H1 (cell line): ENCODE measurements around the gene BLOC1S1. TPM values are rescaled to one million over a fixed set of nuclear protein-coding genes. Genes with fewer than 3 reads are reported as not detected.

Experiments
- CTCF ChIA-PET: fragments of 300-600 bp; sonication (Branson Sonifier 250); formaldehyde crosslinking; loops from one replicate; lab custom pipeline; 2021; ENCODE audit not compliant: partially characterized antibody; lab: Charles Lee
- POLR2A ChIA-PET: fragments of 300-600 bp; sonication (Branson Sonifier 250); formaldehyde crosslinking; loops from one replicate; lab custom pipeline; 2021; ENCODE audit warnings: inconsistent platforms; ENCODE audit not compliant: partially characterized antibody; lab: Charles Lee
- DNase-seq, 2 experiments: peaks; one replicate each; pipeline versions ENCODE4 v3.0.0 to v3.0.0-alpha.2; 2010 to 2022; ENCODE audit warnings: low spot score in 2 of 2, low read depth in 1 of 2, mixed read lengths in 1 of 2
- FAIRE-seq: peaks from 2 replicates; lab custom pipeline; 2011; peaks lifted over from hg19 to GRCh38; lab: Jason Lieb, UNC
- H2AFZ ChIP-seq: 2 replicates; pipeline ENCODE4 v1.8.1; 2012; ENCODE audit warnings: low read length, inconsistent platforms
- H2AK5ac ChIP-seq: 2 replicates; pipeline ENCODE4 v1.6.1; 2013; ENCODE audit warnings: low read depth, low read length
- H2BK120ac ChIP-seq: replicated peaks from 2 replicates; pipeline ENCODE3; 2013; ENCODE audit warnings: low read depth, low read length, inconsistent platforms
- H2BK12ac ChIP-seq: 2 replicates; pipeline ENCODE4 v1.6.1; 2013; ENCODE audit warnings: low read depth, low read length
- H2BK15ac ChIP-seq: 2 replicates; pipeline ENCODE4 v1.6.1; 2013; ENCODE audit warnings: low read length
- H2BK20ac ChIP-seq: 2 replicates; pipeline ENCODE4 v1.6.1; 2013; ENCODE audit warnings: low read length
- H2BK5ac ChIP-seq: 2 replicates; pipeline ENCODE4 v1.6.1; 2013; ENCODE audit warnings: low read depth, low read length
- H3K14ac ChIP-seq: 2 replicates; pipeline ENCODE4 v1.6.1; 2013; ENCODE audit warnings: inconsistent platforms; ENCODE audit not compliant: insufficient read length
- H3K18ac ChIP-seq: 2 replicates; pipeline ENCODE4 v1.6.1; 2013; ENCODE audit warnings: low read length; ENCODE audit errors: extremely low read depth
- H3K23ac ChIP-seq: 2 replicates; pipeline ENCODE4 v1.6.1; 2013; ENCODE audit warnings: inconsistent platforms; ENCODE audit not compliant: insufficient read length
- H3K23me2 ChIP-seq: 2 replicates; pipeline ENCODE4 v1.6.1; 2013; ENCODE audit warnings: low read depth, low read length
- H3K27ac ChIP-seq: 2 replicates; pipeline ENCODE4 v1.6.1; 2011; ENCODE audit warnings: low read depth, low read length, inconsistent platforms
- H3K27me3 ChIP-seq, 4 experiments: replicated peaks in 1 of 4; 1 replicate in 1 of 4; 2 replicates in 3 of 4; pipeline versions ENCODE4 v1.6.1 to v1.8.1; 2011 to 2013; ENCODE audit warnings: low read length in 3 of 4, mild to moderate bottlenecking in 3 of 4, inconsistent platforms in 2 of 4, mixed read lengths in 2 of 4, moderate library complexity in 1 of 4; ENCODE audit not compliant: control insufficient read depth in 3 of 4, insufficient read depth in 3 of 4; ENCODE audit errors: extremely low read depth in 1 of 4
- H3K36me3 ChIP-seq, 4 experiments: 2 replicates each; pipeline versions ENCODE4 v1.6.1 to v1.8.1; 2011 to 2013; ENCODE audit warnings: mild to moderate bottlenecking in 4 of 4, low read length in 3 of 4, moderate library complexity in 2 of 4, control low read depth in 1 of 4, inconsistent platforms in 1 of 4; ENCODE audit not compliant: insufficient read depth in 4 of 4, control insufficient read depth in 2 of 4
- H3K4ac ChIP-seq: replicated peaks from 2 replicates; pipeline ENCODE3; 2013; ENCODE audit warnings: low read length, low read depth, mixed read lengths, inconsistent platforms; ENCODE audit not compliant: insufficient read length
- H3K4me1 ChIP-seq, 4 experiments: replicated peaks in 1 of 4; 1 replicate in 1 of 4; 2 replicates in 3 of 4; pipeline versions ENCODE4 v1.6.1 to v1.8.1; 2011 to 2013; ENCODE audit warnings: low read length in 3 of 4, inconsistent platforms in 2 of 4, mixed read lengths in 1 of 4; ENCODE audit not compliant: insufficient read depth in 4 of 4, control insufficient read depth in 3 of 4
- H3K4me2 ChIP-seq, 2 experiments: 2 replicates each; pipeline versions ENCODE4 v1.6.1 to v1.8.1; 2011 to 2013; ENCODE audit warnings: low read depth in 2 of 2, low read length in 2 of 2, control low read depth in 1 of 2, inconsistent platforms in 1 of 2, mild to moderate bottlenecking in 1 of 2; ENCODE audit not compliant: insufficient read depth in 1 of 2
- H3K4me3 ChIP-seq, 4 experiments: fragments of 200-600, 300-600 bp in 1 of 4; sonication (generic), shearing (Covaris generic), sonication (Bioruptor Twin) in 1 of 4; 2 replicates each; pipeline versions ENCODE4 v1.5.1 to v1.8.1; 2011 to 2016; ENCODE audit warnings: low read length in 4 of 4, low read depth in 3 of 4, control low read depth in 2 of 4, inconsistent platforms in 2 of 4, mild to moderate bottlenecking in 2 of 4, mixed read lengths in 1 of 4, moderate library complexity in 1 of 4; ENCODE audit not compliant: insufficient read depth in 2 of 4; ENCODE audit errors: extremely low read depth in 1 of 4
- H3K56ac ChIP-seq: replicated peaks from 2 replicates; pipeline ENCODE3; 2013; ENCODE audit warnings: low read depth, mild to moderate bottlenecking, mixed read lengths, low read length, inconsistent platforms; ENCODE audit not compliant: insufficient read length
- H3K79me1 ChIP-seq: 2 replicates; pipeline ENCODE4 v1.6.1; 2013; ENCODE audit warnings: low read depth, low read length, control low read depth
- H3K79me2 ChIP-seq, 2 experiments: 2 replicates each; pipeline versions ENCODE4 v1.6.1 to v1.8.1; 2012 to 2013; ENCODE audit warnings: low read length in 2 of 2, mild to moderate bottlenecking in 2 of 2, inconsistent platforms in 1 of 2; ENCODE audit not compliant: insufficient read depth in 2 of 2, control insufficient read depth in 1 of 2
- H3K9ac ChIP-seq, 4 experiments: replicated peaks in 1 of 4; 1 replicate in 1 of 4; 2 replicates in 3 of 4; pipeline versions ENCODE4 v1.6.1 to v1.8.1; 2011 to 2013; ENCODE audit warnings: low read depth in 3 of 4, low read length in 3 of 4, control low read depth in 2 of 4, mild to moderate bottlenecking in 2 of 4, moderate library complexity in 2 of 4, inconsistent platforms in 1 of 4; ENCODE audit errors: extremely low read depth in 1 of 4
- H3K9me3 ChIP-seq, 2 experiments: 2 replicates each; pipeline versions ENCODE4 v1.6.1 to v1.8.1; 2012 to 2013; ENCODE audit warnings: mild to moderate bottlenecking in 2 of 2, moderate library complexity in 2 of 2, control low read depth in 1 of 2, inconsistent platforms in 1 of 2, low read depth in 1 of 2, low read length in 1 of 2, mixed read lengths in 1 of 2; ENCODE audit not compliant: insufficient read depth in 2 of 2
- H4K20me1 ChIP-seq, 2 experiments: replicated peaks in 1 of 2; 2 replicates each; pipeline versions ENCODE3 to v1.8.1; 2011 to 2013; ENCODE audit warnings: inconsistent platforms in 2 of 2, low read length in 2 of 2, mild to moderate bottlenecking in 1 of 2; ENCODE audit not compliant: insufficient read depth in 2 of 2, control insufficient read depth in 1 of 2
- H4K5ac ChIP-seq: 2 replicates; pipeline ENCODE4 v1.6.1; 2013; ENCODE audit warnings: low read length, low read depth, mixed read lengths, inconsistent platforms; ENCODE audit not compliant: insufficient read length
- H4K8ac ChIP-seq: 2 replicates; pipeline ENCODE4 v1.8.0; 2013; ENCODE audit warnings: mild to moderate bottlenecking, moderate library complexity, low read length, inconsistent platforms; ENCODE audit not compliant: insufficient read depth; ENCODE audit errors: extremely low read depth
- H4K91ac ChIP-seq: replicated peaks from 2 replicates; pipeline ENCODE3; 2013; ENCODE audit warnings: low read length, mixed read lengths, inconsistent platforms; ENCODE audit not compliant: insufficient read length
- CREB1 ChIP-seq: IDR thresholded peaks from 2 replicates; pipeline ENCODE4 v1.6.1; 2012; ENCODE audit warnings: inconsistent platforms
- EP300 ChIP-seq, 2 experiments: IDR thresholded peaks; 1 replicate in 1 of 2; 2 replicates in 1 of 2; pipeline ENCODE4 v1.6.1; 2011 to 2012; ENCODE audit warnings: low read depth in 2 of 2, low read length in 2 of 2, mild to moderate bottlenecking in 2 of 2, borderline replicate concordance in 1 of 2, inconsistent platforms in 1 of 2, moderate library complexity in 1 of 2
- GABPA ChIP-seq: IDR thresholded peaks from 2 replicates; pipeline ENCODE4 v1.6.1; 2011; ENCODE audit warnings: mild to moderate bottlenecking, low read length, moderate library complexity, borderline replicate concordance; ENCODE audit not compliant: insufficient read depth
- PHF8 ChIP-seq: fragments of 200-600 bp; sonication (generic); conservative IDR thresholded peaks from 2 replicates; pipeline ENCODE4 v1.7.1; 2012; ENCODE audit warnings: low read depth, mild to moderate bottlenecking, inconsistent platforms, low read length, moderate library complexity
- RXRA ChIP-seq: IDR thresholded peaks from 2 replicates; pipeline ENCODE4 v1.6.1; 2011; ENCODE audit warnings: low read depth, mild to moderate bottlenecking, low read length, moderate library complexity; ENCODE audit not compliant: insufficient read depth
- SIX5 ChIP-seq: IDR thresholded peaks from 2 replicates; pipeline ENCODE4 v1.6.1; 2011; ENCODE audit warnings: mild to moderate bottlenecking, low read depth, low read length
- SRF ChIP-seq: IDR thresholded peaks from 2 replicates; pipeline ENCODE4 v1.6.1; 2011; ENCODE audit warnings: mild to moderate bottlenecking, low read depth, low read length, moderate library complexity
- TCF12 ChIP-seq: IDR thresholded peaks from 2 replicates; pipeline ENCODE4 v1.6.1; 2011; ENCODE audit warnings: low read depth, mild to moderate bottlenecking, low read length
- WGBS, 2 experiments: shearing (Covaris generic) in 1 of 2; methylation state at CpG; one replicate each; pipeline versions ENCODE4 v1.1.6 to v1.1.7; 2013 to 2015; ENCODE audit warnings: low lambda C conversion rate in 2 of 2, mixed read lengths in 2 of 2, inconsistent platforms in 1 of 2, low coverage in 1 of 2, missing lambda C conversion rate in 1 of 2; ENCODE audit not compliant: insufficient replicate concordance in 2 of 2, insufficient coverage in 1 of 2, insufficient read length in 1 of 2; ENCODE audit errors: extremely low coverage in 1 of 2, missing lambda C conversion rate in 1 of 2; 5-methylcytosine and 5-hydroxymethylcytosine counted together
- polyA plus RNA-seq, 7 experiments: library from polyadenylated mRNA; depleted of rRNA in 3 of 7; stranded (reverse) in 5 of 7; unstranded in 2 of 7; fragments of >200 nt in 5 of 7; fragments of 200-250 nt in 2 of 7; gene quantifications; 1 replicate in 5 of 7; 2 replicates in 1 of 7; 4 replicates in 1 of 7; pipeline versions ENCODE4 v1.2.1 to v1.2.3, GENCODE V29; 2011 to 2013; ENCODE audit warnings: missing spikeins in 2 of 7, mixed read lengths in 2 of 7
- total RNA-seq: library from RNA; stranded (reverse); fragmentation: NEBNext Ultra II Directional; extraction: Animal tissue kit (Norgen Biotek cat#: 25700); gene quantifications from 2 replicates; pipeline ENCODE4 v1.2.1, GENCODE V29; 2021
- TF ChIP-seq, protein P1 (sequence below): IDR thresholded peaks from 2 replicates; pipeline ENCODE4 v1.6.1; 2011; ENCODE audit warnings: low read length, improper control_type of control experiment
- TF ChIP-seq, protein P2 (sequence below): IDR thresholded peaks from 2 replicates; pipeline ENCODE4 v1.6.1; 2012; ENCODE audit warnings: inconsistent platforms

The BLOC1S1 gene
- total and polyA plus RNA-seq, 2 of the 8 experiments (the other 6 are each of a cell fraction or from before 2014, with no cell fraction given), result 91.1 to 185 TPM

DNA sequence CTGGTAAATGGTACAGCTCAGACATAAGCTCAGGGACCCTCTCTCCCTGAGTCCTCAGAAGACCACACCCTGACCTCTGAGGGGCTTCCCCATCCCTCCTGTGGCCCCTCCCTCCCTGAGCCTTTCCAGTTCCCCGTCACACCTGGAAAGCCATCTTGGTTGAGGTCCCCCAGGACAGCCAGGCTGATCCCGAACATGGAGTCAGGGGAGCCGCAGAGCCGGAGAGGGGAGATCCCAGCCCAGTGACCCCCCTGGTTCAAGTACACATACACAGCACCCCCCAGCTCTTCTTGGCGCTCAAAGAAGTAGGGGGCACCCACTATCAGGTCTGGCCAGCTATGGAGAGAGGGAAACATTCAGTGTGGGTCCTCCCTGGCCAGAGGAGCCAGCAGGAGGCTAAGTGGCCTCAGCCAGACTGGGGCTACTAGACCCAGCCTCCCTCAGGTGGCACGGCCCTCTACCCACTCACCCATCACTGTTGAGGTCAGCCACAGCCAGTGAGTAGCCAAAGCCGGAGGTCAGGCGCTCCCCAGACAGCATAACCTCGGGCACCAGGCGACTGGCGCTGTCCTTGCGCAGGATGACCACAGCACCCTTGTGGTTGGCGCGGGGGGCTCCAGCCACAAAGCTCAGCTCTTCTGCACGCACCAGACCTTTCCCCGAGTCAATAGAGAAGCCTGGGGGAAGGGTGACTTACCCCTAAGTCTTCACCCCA, 17.4 kb upstream of the BLOC1S1 start:
- Histone ChIP-seq H2BK15ac (no peak overlapping the region), H3K36me3 (peaks cover 7 to 38% (median 13%) of the 10 kb centered on the region in 4 experiments; a peak in 7 of 8 replicates), H3K4me2 (no peak overlapping the region), H4K5ac (no peak overlapping the region), H4K91ac (no peak overlapping the region), H3K27me3 (no peaks in the 10 kb centered on the region), H3K23me2 (no peaks in the 10 kb centered on the region), H3K4me1 (no peaks in the 10 kb centered on the region), H4K20me1 (peaks cover 0 to 6% of the 10 kb centered on the region in 2 experiments), H3K23ac (no peak overlapping the region), H2AFZ (no peak overlapping the region), H3K9ac (no peak overlapping the region), H3K79me1 (peaks cover 3% of the 10 kb centered on the region), H3K56ac (no peak overlapping the region), H4K8ac (no peak overlapping the region), H3K18ac (no peak overlapping the region), H3K27ac (no peak overlapping the region), H2BK5ac (no peak overlapping the region), H2BK12ac (no peak overlapping the region), H3K14ac (no peak overlapping the region), H3K4ac (no peak overlapping the region), H3K4me3 (no peak overlapping the region), H2AK5ac (no peak overlapping the region), H3K9me3 (no peaks in the 10 kb centered on the region), H2BK20ac (no peak overlapping the region), H2BK120ac (no peak overlapping the region), H3K79me2 (no peaks in the 10 kb centered on the region; a peak in 1 of 4 replicates)
- 92% methylated on average over 16 of the region's 16 CpGs; no CpG with 5 or more reads in 1 of the 2 experiments for WGBS, 2 experiments
- CTCF ChIA-PET, result interaction anchor here (0.6 to 5.9 kb wide), 8 partner anchors 8 to 112 kb away, joined by 3 to 36 read pairs (median 5); partner anchors contain the start of gene ITGA7
- POLR2A ChIA-PET, result interaction anchor here (0.5 to 2.3 kb wide), 3 partner anchors 9 to 298 kb away, joined by 4 to 7 read pairs (median 4); partner anchors contain the start of gene ITGA7
- FAIRE-seq, result no peak
- no peak for DNase-seq
- TF ChIP-seq PHF8 (no peak), RXRA (no peak), SRF (no peak), SIX5 (no peak), EP300 (IDR thresholded peaks at IDR 0.05; ENCODE audit: borderline replicate concordance in 1 of 2, low read depth in 2 of 2, low read length in 2 of 2) (no peak), GABPA (no peak), CREB1 (no peak), TCF12 (no peak)
- TF ChIP-seq, protein P1, sequence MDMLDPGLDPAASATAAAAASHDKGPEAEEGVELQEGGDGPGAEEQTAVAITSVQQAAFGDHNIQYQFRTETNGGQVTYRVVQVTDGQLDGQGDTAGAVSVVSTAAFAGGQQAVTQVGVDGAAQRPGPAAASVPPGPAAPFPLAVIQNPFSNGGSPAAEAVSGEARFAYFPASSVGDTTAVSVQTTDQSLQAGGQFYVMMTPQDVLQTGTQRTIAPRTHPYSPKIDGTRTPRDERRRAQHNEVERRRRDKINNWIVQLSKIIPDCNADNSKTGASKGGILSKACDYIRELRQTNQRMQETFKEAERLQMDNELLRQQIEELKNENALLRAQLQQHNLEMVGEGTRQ, result no peak
- TF ChIP-seq, protein P2, sequence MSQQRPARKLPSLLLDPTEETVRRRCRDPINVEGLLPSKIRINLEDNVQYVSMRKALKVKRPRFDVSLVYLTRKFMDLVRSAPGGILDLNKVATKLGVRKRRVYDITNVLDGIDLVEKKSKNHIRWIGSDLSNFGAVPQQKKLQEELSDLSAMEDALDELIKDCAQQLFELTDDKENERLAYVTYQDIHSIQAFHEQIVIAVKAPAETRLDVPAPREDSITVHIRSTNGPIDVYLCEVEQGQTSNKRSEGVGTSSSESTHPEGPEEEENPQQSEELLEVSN, result no peak
